ENCODE measurements around the gene CBS.

- TF ChIP-seq POLR2AphosphoS5 (IDR thresholded peaks at IDR 0.05) (no peak), CTCF (IDR thresholded peaks at IDR 0.05) (no peak), POLR2A (IDR thresholded peaks at IDR 0.05) (no peak), EP300 (IDR thresholded peaks at IDR 0.05) (no peak)
Measured at GRCh38 chr21:43023175-43023574, 52.5 kb downstream of the CBS start.

Data from sigmoid colon (tissue), 4 donors.